Transverse colon (tissue), 4 donors: ENCODE results near the gene TET3.

Experiments
- POLR2AphosphoS5 ChIP-seq, 3 donors: sonication (generic); formaldehyde crosslinking; IDR thresholded peaks; one replicate each; pipeline ENCODE4 v1.6.1; 2016; ENCODE audit warnings: antibody characterized with exemption in 3 of 3
- TF ChIP-seq, protein P1 (sequence below), 5 experiments: fragments of 200-600 bp in 3 of 5; fragments of 450-650 bp in 2 of 5; sonication (generic) in 3 of 5; IDR thresholded peaks; 1 replicate in 2 of 5; 2 replicates in 3 of 5; pipeline ENCODE4 v1.5.1; 2016 to 2017; ENCODE audit warnings: antibody characterized with exemption in 5 of 5, inconsistent platforms in 3 of 5, mild to moderate bottlenecking in 2 of 5, moderate library complexity in 1 of 5

DNA sequence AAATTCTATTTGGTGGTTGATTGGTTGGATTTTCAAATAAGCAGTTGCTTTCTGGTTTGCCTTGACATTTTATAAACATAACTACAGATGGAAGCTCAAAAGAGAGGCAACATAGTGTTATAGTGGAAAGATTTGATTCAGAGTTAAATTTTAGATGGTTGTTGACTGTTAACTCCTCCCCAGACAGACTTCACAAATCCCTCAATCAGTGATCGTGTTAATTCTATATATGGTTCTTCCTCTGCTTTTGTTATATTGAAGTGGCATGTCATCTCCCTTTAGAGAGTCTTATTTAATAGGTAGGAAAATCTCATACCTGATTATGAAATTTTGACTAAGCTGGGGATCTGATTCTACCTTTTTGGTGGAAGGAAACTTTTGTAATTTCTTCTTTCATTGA is 38.5 kb upstream of the TET3 start:
- TF ChIP-seq, protein P1, sequence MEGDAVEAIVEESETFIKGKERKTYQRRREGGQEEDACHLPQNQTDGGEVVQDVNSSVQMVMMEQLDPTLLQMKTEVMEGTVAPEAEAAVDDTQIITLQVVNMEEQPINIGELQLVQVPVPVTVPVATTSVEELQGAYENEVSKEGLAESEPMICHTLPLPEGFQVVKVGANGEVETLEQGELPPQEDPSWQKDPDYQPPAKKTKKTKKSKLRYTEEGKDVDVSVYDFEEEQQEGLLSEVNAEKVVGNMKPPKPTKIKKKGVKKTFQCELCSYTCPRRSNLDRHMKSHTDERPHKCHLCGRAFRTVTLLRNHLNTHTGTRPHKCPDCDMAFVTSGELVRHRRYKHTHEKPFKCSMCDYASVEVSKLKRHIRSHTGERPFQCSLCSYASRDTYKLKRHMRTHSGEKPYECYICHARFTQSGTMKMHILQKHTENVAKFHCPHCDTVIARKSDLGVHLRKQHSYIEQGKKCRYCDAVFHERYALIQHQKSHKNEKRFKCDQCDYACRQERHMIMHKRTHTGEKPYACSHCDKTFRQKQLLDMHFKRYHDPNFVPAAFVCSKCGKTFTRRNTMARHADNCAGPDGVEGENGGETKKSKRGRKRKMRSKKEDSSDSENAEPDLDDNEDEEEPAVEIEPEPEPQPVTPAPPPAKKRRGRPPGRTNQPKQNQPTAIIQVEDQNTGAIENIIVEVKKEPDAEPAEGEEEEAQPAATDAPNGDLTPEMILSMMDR (IDR thresholded peaks at IDR 0.05), result no peak
- no peak for TF ChIP-seq POLR2AphosphoS5 (IDR thresholded peaks at IDR 0.05)
